SK-N-MC (cell line): Measurements from ENCODE around the gene POTEF.
"Not testable (repeated sequence)": the region's sequence is repeated elsewhere in the genome, so short reads cannot be mapped to it uniquely, and the experiment has no call there.

ENCODE experiments used
- DNase-seq: peaks from one replicate; pipeline ENCODE4 v3.0.0-alpha.2; 2011; ENCODE audit warnings: low read depth, low spot score
- H3K27ac ChIP-seq: fragments of 200-600 bp; sonication (generic); 2 replicates; pipeline ENCODE4 v1.5.1; 2016; ENCODE audit warnings: mixed run types
- H3K36me3 ChIP-seq: fragments of 200-600 bp; sonication (generic); 2 replicates; pipeline ENCODE4 v1.6.1; 2017; ENCODE audit warnings: antibody characterized with exemption, low read length, mixed read lengths; ENCODE audit not compliant: insufficient read depth
- H3K4me3 ChIP-seq: fragments of 200-600 bp; sonication (generic); 2 replicates; pipeline ENCODE4 v1.5.1; 2016
- H3K9ac ChIP-seq: fragments of 200-600 bp; sonication (generic); 2 replicates; pipeline ENCODE4 v1.8.0; 2017; ENCODE audit warnings: mixed run types, mixed read lengths; ENCODE audit not compliant: insufficient read length
- H3K9me3 ChIP-seq: fragments of 200-600 bp; sonication (generic); 2 replicates; pipeline ENCODE4 v1.6.1; 2017; ENCODE audit warnings: low read depth, mild to moderate bottlenecking, antibody characterized with exemption, low read length, moderate library complexity, mixed read lengths
- EZH2 ChIP-seq: fragments of 200-600 bp; sonication (generic); IDR thresholded peaks from one replicate; pipeline ENCODE4 v1.6.1; 2017; ENCODE audit warnings: antibody characterized with exemption
- FOXP2 ChIP-seq: optimal IDR thresholded peaks from 2 replicates; pipeline ENCODE3; 2011; ENCODE audit warnings: mild to moderate bottlenecking, moderate library complexity; ENCODE audit not compliant: insufficient read depth; ENCODE audit errors: extremely low read length, control extremely low read depth
- POLR2AphosphoS5 ChIP-seq: IDR thresholded peaks from 2 replicates; pipeline ENCODE4 v1.6.1; 2012; ENCODE audit warnings: mild to moderate bottlenecking, low read depth, low read length, borderline replicate concordance

POTEF gene

GRCh38 chr2:130160131-130160530, 31.1 kb upstream of the POTEF start:
- Histone ChIP-seq H3K9me3 (no peaks in the 10 kb centered on the region), H3K27ac (no peak overlapping the region), H3K36me3 (peaks cover 16% of the 10 kb centered on the region; the same call in 1 of the 2 replicates), H3K9ac (no peak overlapping the region), H3K4me3 (no peak overlapping the region)
- TF ChIP-seq FOXP2: no peak
- no peak for TF ChIP-seq POLR2AphosphoS5
- TF ChIP-seq EZH2: no peak
- no peak for DNase-seq

DNA sequence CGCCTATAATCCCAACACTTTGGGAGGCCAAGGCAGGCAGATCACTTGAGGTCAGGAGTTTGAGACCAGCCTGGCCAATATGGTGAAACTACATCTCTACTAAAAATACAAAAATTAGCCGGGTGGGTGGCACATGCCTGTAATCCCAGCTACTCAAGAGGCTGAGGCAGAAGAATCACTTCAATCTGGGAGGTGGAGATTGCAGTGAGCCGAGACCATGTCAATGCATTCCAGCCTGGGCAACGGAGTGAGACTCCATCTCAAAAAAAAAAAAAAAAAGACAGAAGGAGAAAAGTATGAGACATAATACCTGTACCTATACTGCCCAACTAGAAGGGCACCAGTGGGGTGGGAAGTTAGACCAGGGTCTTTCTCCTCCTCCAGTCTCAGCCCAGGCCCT, 30.4 kb upstream of the POTEF start:
- H3K36me3 ChIP-seq: peaks cover 12% of the 10 kb centered on the region; the same call in 1 of the 2 replicates
- not testable (repeated sequence) for H3K27ac ChIP-seq, DNase-seq, H3K9me3 ChIP-seq, H3K9ac ChIP-seq, H3K4me3 ChIP-seq

DNA sequence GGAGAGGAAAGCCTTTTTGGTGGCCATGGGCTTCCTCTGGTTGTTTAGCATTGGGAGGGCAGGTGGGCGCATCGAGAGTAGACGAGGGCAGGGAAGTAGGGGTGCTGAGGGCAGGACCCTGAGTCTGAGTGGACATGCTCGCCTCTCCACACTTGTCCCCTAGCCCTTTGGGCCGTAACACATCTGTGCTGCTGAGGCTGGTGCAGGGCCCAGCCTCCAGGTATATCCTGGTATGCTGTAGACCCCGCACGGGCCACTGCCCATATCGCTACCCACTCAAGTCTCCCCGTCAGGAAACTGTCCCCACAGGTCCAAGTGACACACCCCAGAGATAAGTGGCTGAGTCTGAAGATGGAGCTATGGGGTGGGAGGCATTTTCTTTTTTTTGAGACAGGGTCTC, 29.6 kb upstream of the POTEF start:
- Histone ChIP-seq H3K9me3 (no peaks in the 10 kb centered on the region), H3K36me3 (peaks cover 5% of the 10 kb centered on the region; the same call in 1 of the 2 replicates), H3K9ac (no peak overlapping the region), H3K4me3 (no peak overlapping the region), H3K27ac (no peak overlapping the region)
- TF ChIP-seq POLR2AphosphoS5 (no peak), FOXP2 (no peak), EZH2 (no peak)
- no peak for DNase-seq

GRCh38 chr2:130157825-130158514, 28.9 kb upstream of the POTEF start:
- H3K9ac ChIP-seq, H3K9me3 ChIP-seq, H3K4me3 ChIP-seq, DNase-seq, H3K36me3 ChIP-seq: not testable (repeated sequence)
- peak overlapping the region; percentile 31; the same call in 1 of the 2 replicates for H3K27ac ChIP-seq

GRCh38 chr2:130157354-130157753, 28.3 kb upstream of the POTEF start:
- not testable (repeated sequence) for H3K27ac ChIP-seq, H3K36me3 ChIP-seq, H3K9me3 ChIP-seq, DNase-seq, H3K9ac ChIP-seq, H3K4me3 ChIP-seq

DNA sequence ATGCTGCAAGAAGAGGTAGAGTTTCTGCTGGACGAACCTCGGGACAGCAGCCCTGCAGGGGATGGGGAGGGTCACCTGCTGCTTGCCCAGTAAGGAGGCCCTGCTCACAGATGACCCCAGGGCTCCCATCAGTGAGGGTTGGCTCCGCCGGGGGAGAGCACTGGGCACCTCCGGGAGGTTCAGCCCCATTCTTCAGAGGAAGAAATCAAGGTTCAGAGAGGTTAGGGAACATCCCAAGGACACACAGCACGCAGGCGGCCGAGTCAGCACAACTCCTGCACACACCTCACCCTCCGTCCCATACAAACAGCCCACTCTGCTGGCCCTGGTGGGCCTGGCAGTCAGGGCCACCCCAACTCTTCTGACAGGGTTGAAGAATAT, 27.6 kb upstream of the POTEF start:
- DNase-seq: no peak
- Histone ChIP-seq H3K36me3 (no peaks in the 10 kb centered on the region; the same call in 1 of the 2 replicates), H3K9ac (no peak overlapping the region), H3K9me3 (no peaks in the 10 kb centered on the region), H3K4me3 (no peak overlapping the region), H3K27ac (no peak overlapping the region)
- no peak for TF ChIP-seq FOXP2
- no peak for TF ChIP-seq EZH2
- no peak for TF ChIP-seq POLR2AphosphoS5

DNA sequence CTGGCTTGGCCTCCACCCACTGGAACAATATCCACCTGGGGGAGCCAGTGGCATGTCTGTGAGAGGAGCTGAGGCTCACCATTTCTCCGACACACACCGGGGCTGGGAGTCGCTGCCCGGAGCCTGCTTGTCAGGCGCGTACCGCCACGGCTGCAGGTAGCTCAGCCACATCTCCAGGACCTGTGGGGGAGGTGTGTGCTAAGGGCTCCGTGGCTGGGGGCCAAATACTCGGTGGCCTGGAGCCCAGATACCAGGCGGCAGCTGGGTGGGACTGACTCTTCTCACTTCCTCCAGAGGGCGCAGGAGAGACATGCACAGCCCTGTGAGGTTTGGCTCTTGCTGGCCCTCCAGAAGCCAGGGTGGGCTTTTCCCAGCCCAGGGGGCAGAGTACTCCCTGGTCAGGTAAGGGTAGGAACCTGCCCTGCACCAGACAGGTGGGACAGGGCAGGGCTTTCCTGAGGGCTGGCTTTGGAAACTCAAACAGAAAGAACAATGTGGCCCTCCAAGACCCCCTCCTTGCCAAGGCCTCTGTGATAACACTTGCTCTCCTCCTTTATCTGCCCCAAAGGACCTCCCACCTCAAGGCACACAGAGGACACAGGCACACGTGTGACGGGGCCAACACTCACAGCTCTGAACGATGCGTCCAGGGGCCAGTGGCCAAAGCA, 27.1 kb upstream of the POTEF start:
- not testable (repeated sequence) for DNase-seq, H3K27ac ChIP-seq, H3K36me3 ChIP-seq, H3K9me3 ChIP-seq, H3K4me3 ChIP-seq, H3K9ac ChIP-seq

- TF ChIP-seq EZH2: no peak
- no peak for TF ChIP-seq POLR2AphosphoS5
- no peak for TF ChIP-seq FOXP2
- DNase-seq: no peak
- Histone ChIP-seq H3K9me3 (no peaks in the 10 kb centered on the region), H3K4me3 (no peak overlapping the region), H3K27ac (no peak overlapping the region), H3K9ac (no peak overlapping the region), H3K36me3 (no peaks in the 10 kb centered on the region; the same call in 1 of the 2 replicates)
These were observed 26.0 kb upstream of the POTEF start for GRCh38 chr2:130154773-130155765.

DNA sequence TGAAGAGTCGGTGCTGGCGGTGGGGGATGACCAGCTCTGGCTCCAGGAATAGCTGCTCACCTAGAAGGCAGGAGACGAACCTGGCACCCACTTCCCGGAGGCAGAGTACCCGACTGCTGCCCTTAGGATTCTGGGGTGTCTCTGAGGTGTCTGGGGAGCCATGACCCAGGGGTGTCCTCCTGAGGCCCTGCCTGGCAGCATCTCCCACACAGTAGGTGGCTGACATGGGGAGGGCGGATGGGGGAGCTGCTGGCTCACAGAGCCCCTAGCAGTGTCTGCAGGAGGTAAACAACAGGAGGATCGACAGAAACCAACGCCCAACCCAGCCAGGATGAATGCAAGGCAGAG, 25.4 kb upstream of the POTEF start:
- not testable (repeated sequence) for DNase-seq, H3K4me3 ChIP-seq, H3K9ac ChIP-seq, H3K27ac ChIP-seq, H3K36me3 ChIP-seq, H3K9me3 ChIP-seq

DNA sequence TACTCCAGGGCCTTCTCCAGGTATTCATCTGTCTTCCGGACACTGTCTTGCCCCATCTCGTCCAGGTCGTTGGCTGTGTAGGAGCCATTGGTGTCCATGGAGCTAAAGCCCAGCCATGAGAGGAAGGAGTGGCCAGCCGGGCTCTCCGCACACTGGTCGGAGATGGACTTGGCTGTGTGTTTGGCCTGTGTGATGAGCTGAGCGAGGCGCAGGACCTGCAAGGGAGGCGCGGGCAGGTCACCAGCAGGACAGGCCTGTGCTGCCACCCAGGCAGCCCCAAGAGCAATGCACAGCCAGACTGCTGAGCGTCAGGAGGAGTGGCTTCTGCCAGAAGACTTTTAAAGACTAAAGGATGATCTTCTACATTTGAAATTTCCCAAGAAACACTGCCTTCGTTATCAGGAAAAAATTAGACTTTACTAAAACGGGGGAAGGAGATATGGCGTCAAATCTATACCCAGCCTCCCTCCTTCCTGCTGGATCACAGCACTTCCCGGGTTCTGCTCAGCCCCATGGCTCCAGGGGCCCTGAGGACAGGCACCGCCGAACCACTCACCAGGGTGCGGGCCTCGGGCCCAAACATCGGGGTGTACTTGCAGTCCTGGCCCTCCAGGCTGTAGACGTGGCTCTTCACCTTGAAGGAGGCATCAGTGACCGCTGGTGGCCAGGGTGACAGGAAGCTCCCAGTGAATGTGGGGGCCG, 24.9 kb upstream of the POTEF start:
- not testable (repeated sequence) for H3K9me3 ChIP-seq, H3K4me3 ChIP-seq, H3K9ac ChIP-seq, DNase-seq, H3K27ac ChIP-seq, H3K36me3 ChIP-seq
